H1 (cell line): ENCODE results near the gene CCNI. TPM values are rescaled to one million over a fixed set of nuclear protein-coding genes. Genes with fewer than 3 reads are reported as not detected.

Experiments
- CTCF ChIA-PET: fragments of 300-600 bp; sonication (Branson Sonifier 250); formaldehyde crosslinking; loops from one replicate; lab custom pipeline; 2021; ENCODE audit not compliant: partially characterized antibody; lab: Charles Lee
- POLR2A ChIA-PET: fragments of 300-600 bp; sonication (Branson Sonifier 250); formaldehyde crosslinking; loops from one replicate; lab custom pipeline; 2021; ENCODE audit warnings: inconsistent platforms; ENCODE audit not compliant: partially characterized antibody; lab: Charles Lee
- DNase-seq, 2 experiments: peaks; one replicate each; pipeline versions ENCODE4 v3.0.0 to v3.0.0-alpha.2; 2010 to 2022; ENCODE audit warnings: low spot score in 2 of 2, low read depth in 1 of 2, mixed read lengths in 1 of 2
- FAIRE-seq: peaks from 2 replicates; lab custom pipeline; 2011; peaks lifted over from hg19 to GRCh38; lab: Jason Lieb, UNC
- H2AFZ ChIP-seq: 2 replicates; pipeline ENCODE4 v1.8.1; 2012; ENCODE audit warnings: low read length, inconsistent platforms
- H2AK5ac ChIP-seq: 2 replicates; pipeline ENCODE4 v1.6.1; 2013; ENCODE audit warnings: low read depth, low read length
- H2BK120ac ChIP-seq: replicated peaks from 2 replicates; pipeline ENCODE3; 2013; ENCODE audit warnings: low read depth, low read length, inconsistent platforms
- H2BK12ac ChIP-seq: 2 replicates; pipeline ENCODE4 v1.6.1; 2013; ENCODE audit warnings: low read depth, low read length
- H2BK15ac ChIP-seq: 2 replicates; pipeline ENCODE4 v1.6.1; 2013; ENCODE audit warnings: low read length
- H2BK20ac ChIP-seq: 2 replicates; pipeline ENCODE4 v1.6.1; 2013; ENCODE audit warnings: low read length
- H2BK5ac ChIP-seq: 2 replicates; pipeline ENCODE4 v1.6.1; 2013; ENCODE audit warnings: low read depth, low read length
- H3K14ac ChIP-seq: 2 replicates; pipeline ENCODE4 v1.6.1; 2013; ENCODE audit warnings: inconsistent platforms; ENCODE audit not compliant: insufficient read length
- H3K18ac ChIP-seq: 2 replicates; pipeline ENCODE4 v1.6.1; 2013; ENCODE audit warnings: low read length; ENCODE audit errors: extremely low read depth
- H3K23ac ChIP-seq: 2 replicates; pipeline ENCODE4 v1.6.1; 2013; ENCODE audit warnings: inconsistent platforms; ENCODE audit not compliant: insufficient read length
- H3K23me2 ChIP-seq: 2 replicates; pipeline ENCODE4 v1.6.1; 2013; ENCODE audit warnings: low read depth, low read length
- H3K27ac ChIP-seq: 2 replicates; pipeline ENCODE4 v1.6.1; 2011; ENCODE audit warnings: low read depth, low read length, inconsistent platforms
- H3K27me3 ChIP-seq, 4 experiments: replicated peaks in 1 of 4; 1 replicate in 1 of 4; 2 replicates in 3 of 4; pipeline versions ENCODE4 v1.6.1 to v1.8.1; 2011 to 2013; ENCODE audit warnings: low read length in 3 of 4, mild to moderate bottlenecking in 3 of 4, inconsistent platforms in 2 of 4, mixed read lengths in 2 of 4, moderate library complexity in 1 of 4; ENCODE audit not compliant: control insufficient read depth in 3 of 4, insufficient read depth in 3 of 4; ENCODE audit errors: extremely low read depth in 1 of 4
- H3K36me3 ChIP-seq, 4 experiments: 2 replicates each; pipeline versions ENCODE4 v1.6.1 to v1.8.1; 2011 to 2013; ENCODE audit warnings: mild to moderate bottlenecking in 4 of 4, low read length in 3 of 4, moderate library complexity in 2 of 4, control low read depth in 1 of 4, inconsistent platforms in 1 of 4; ENCODE audit not compliant: insufficient read depth in 4 of 4, control insufficient read depth in 2 of 4
- H3K4ac ChIP-seq: replicated peaks from 2 replicates; pipeline ENCODE3; 2013; ENCODE audit warnings: low read length, low read depth, mixed read lengths, inconsistent platforms; ENCODE audit not compliant: insufficient read length
- H3K4me1 ChIP-seq, 4 experiments: replicated peaks in 1 of 4; 1 replicate in 1 of 4; 2 replicates in 3 of 4; pipeline versions ENCODE4 v1.6.1 to v1.8.1; 2011 to 2013; ENCODE audit warnings: low read length in 3 of 4, inconsistent platforms in 2 of 4, mixed read lengths in 1 of 4; ENCODE audit not compliant: insufficient read depth in 4 of 4, control insufficient read depth in 3 of 4
- H3K4me2 ChIP-seq, 2 experiments: 2 replicates each; pipeline versions ENCODE4 v1.6.1 to v1.8.1; 2011 to 2013; ENCODE audit warnings: low read depth in 2 of 2, low read length in 2 of 2, control low read depth in 1 of 2, inconsistent platforms in 1 of 2, mild to moderate bottlenecking in 1 of 2; ENCODE audit not compliant: insufficient read depth in 1 of 2
- H3K4me3 ChIP-seq, 4 experiments: fragments of 200-600, 300-600 bp in 1 of 4; sonication (generic), shearing (Covaris generic), sonication (Bioruptor Twin) in 1 of 4; 2 replicates each; pipeline versions ENCODE4 v1.5.1 to v1.8.1; 2011 to 2016; ENCODE audit warnings: low read length in 4 of 4, low read depth in 3 of 4, control low read depth in 2 of 4, inconsistent platforms in 2 of 4, mild to moderate bottlenecking in 2 of 4, mixed read lengths in 1 of 4, moderate library complexity in 1 of 4; ENCODE audit not compliant: insufficient read depth in 2 of 4; ENCODE audit errors: extremely low read depth in 1 of 4
- H3K56ac ChIP-seq: replicated peaks from 2 replicates; pipeline ENCODE3; 2013; ENCODE audit warnings: low read depth, mild to moderate bottlenecking, mixed read lengths, low read length, inconsistent platforms; ENCODE audit not compliant: insufficient read length
- H3K79me1 ChIP-seq: 2 replicates; pipeline ENCODE4 v1.6.1; 2013; ENCODE audit warnings: low read depth, low read length, control low read depth
- H3K79me2 ChIP-seq, 2 experiments: 2 replicates each; pipeline versions ENCODE4 v1.6.1 to v1.8.1; 2012 to 2013; ENCODE audit warnings: low read length in 2 of 2, mild to moderate bottlenecking in 2 of 2, inconsistent platforms in 1 of 2; ENCODE audit not compliant: insufficient read depth in 2 of 2, control insufficient read depth in 1 of 2
- H3K9ac ChIP-seq, 4 experiments: replicated peaks in 1 of 4; 1 replicate in 1 of 4; 2 replicates in 3 of 4; pipeline versions ENCODE4 v1.6.1 to v1.8.1; 2011 to 2013; ENCODE audit warnings: low read depth in 3 of 4, low read length in 3 of 4, control low read depth in 2 of 4, mild to moderate bottlenecking in 2 of 4, moderate library complexity in 2 of 4, inconsistent platforms in 1 of 4; ENCODE audit errors: extremely low read depth in 1 of 4
- H3K9me3 ChIP-seq, 2 experiments: 2 replicates each; pipeline versions ENCODE4 v1.6.1 to v1.8.1; 2012 to 2013; ENCODE audit warnings: mild to moderate bottlenecking in 2 of 2, moderate library complexity in 2 of 2, control low read depth in 1 of 2, inconsistent platforms in 1 of 2, low read depth in 1 of 2, low read length in 1 of 2, mixed read lengths in 1 of 2; ENCODE audit not compliant: insufficient read depth in 2 of 2
- H4K20me1 ChIP-seq, 2 experiments: replicated peaks in 1 of 2; 2 replicates each; pipeline versions ENCODE3 to v1.8.1; 2011 to 2013; ENCODE audit warnings: inconsistent platforms in 2 of 2, low read length in 2 of 2, mild to moderate bottlenecking in 1 of 2; ENCODE audit not compliant: insufficient read depth in 2 of 2, control insufficient read depth in 1 of 2
- H4K5ac ChIP-seq: 2 replicates; pipeline ENCODE4 v1.6.1; 2013; ENCODE audit warnings: low read length, low read depth, mixed read lengths, inconsistent platforms; ENCODE audit not compliant: insufficient read length
- H4K8ac ChIP-seq: 2 replicates; pipeline ENCODE4 v1.8.0; 2013; ENCODE audit warnings: mild to moderate bottlenecking, moderate library complexity, low read length, inconsistent platforms; ENCODE audit not compliant: insufficient read depth; ENCODE audit errors: extremely low read depth
- H4K91ac ChIP-seq: replicated peaks from 2 replicates; pipeline ENCODE3; 2013; ENCODE audit warnings: low read length, mixed read lengths, inconsistent platforms; ENCODE audit not compliant: insufficient read length
- CBX8 ChIP-seq: fragments of 300-800, 300-1000 bp; sonication (generic); IDR thresholded peaks from 2 replicates; pipeline ENCODE4 v1.7.1; 2016; ENCODE audit warnings: low read depth, low read length, borderline replicate concordance
- CHD1 ChIP-seq: IDR thresholded peaks from 2 replicates; pipeline ENCODE4 v1.6.1; 2012; ENCODE audit warnings: low read depth, low read length, improper control_type of control experiment
- CHD2 ChIP-seq: IDR thresholded peaks from 2 replicates; pipeline ENCODE4 v1.6.1; 2012; ENCODE audit warnings: low read length, improper control_type of control experiment
- EGR1 ChIP-seq: IDR thresholded peaks from 2 replicates; pipeline ENCODE4 v1.6.1; 2011; ENCODE audit warnings: low read depth, low read length, borderline replicate concordance
- EP300 ChIP-seq, 2 experiments: IDR thresholded peaks; 1 replicate in 1 of 2; 2 replicates in 1 of 2; pipeline ENCODE4 v1.6.1; 2011 to 2012; ENCODE audit warnings: low read depth in 2 of 2, low read length in 2 of 2, mild to moderate bottlenecking in 2 of 2, borderline replicate concordance in 1 of 2, inconsistent platforms in 1 of 2, moderate library complexity in 1 of 2
- HDAC6 ChIP-seq: IDR thresholded peaks from one replicate; pipeline ENCODE4 v1.7.1; 2012; ENCODE audit warnings: low read depth, mild to moderate bottlenecking, inconsistent platforms, low read length, moderate library complexity
- JUN ChIP-seq: IDR thresholded peaks from 2 replicates; pipeline ENCODE4 v1.6.1; 2011; ENCODE audit warnings: low read depth, mild to moderate bottlenecking, improper control_type of control experiment, low read length
- KDM4A ChIP-seq: IDR thresholded peaks from one replicate; pipeline ENCODE4 v1.7.1; 2012; ENCODE audit warnings: low read depth, mild to moderate bottlenecking, moderate library complexity, low read length, inconsistent platforms; ENCODE audit not compliant: severe bottlenecking
- POLR2A ChIP-seq, 2 experiments: IDR thresholded peaks; 1 replicate in 1 of 2; 2 replicates in 1 of 2; pipeline ENCODE4 v1.6.1; 2011; ENCODE audit warnings: low read depth in 2 of 2, low read length in 2 of 2, mild to moderate bottlenecking in 2 of 2; ENCODE audit errors: control extremely low read depth in 1 of 2
- RBBP5 ChIP-seq: IDR thresholded peaks from 2 replicates; pipeline ENCODE4 v1.7.1; 2012; ENCODE audit warnings: low read depth, mild to moderate bottlenecking, inconsistent platforms, low read length, moderate library complexity, borderline replicate concordance
- RFX5 ChIP-seq: IDR thresholded peaks from 2 replicates; pipeline ENCODE4 v1.6.1; 2011; ENCODE audit warnings: low read depth, low read length, improper control_type of control experiment, borderline replicate concordance
- SIRT6 ChIP-seq: IDR thresholded peaks from one replicate; pipeline ENCODE4 v1.7.1; 2012; ENCODE audit warnings: low read length, inconsistent platforms
- TEAD4 ChIP-seq: IDR thresholded peaks from 2 replicates; pipeline ENCODE4 v1.6.1; 2012; ENCODE audit warnings: low read depth, low read length, inconsistent platforms, mixed read lengths
- USF2 ChIP-seq: IDR thresholded peaks from 2 replicates; pipeline ENCODE4 v1.6.1; 2011; ENCODE audit warnings: low read length, improper control_type of control experiment
- WGBS, 2 experiments: shearing (Covaris generic) in 1 of 2; methylation state at CpG; one replicate each; pipeline versions ENCODE4 v1.1.6 to v1.1.7; 2013 to 2015; ENCODE audit warnings: low lambda C conversion rate in 2 of 2, mixed read lengths in 2 of 2, inconsistent platforms in 1 of 2, low coverage in 1 of 2, missing lambda C conversion rate in 1 of 2; ENCODE audit not compliant: insufficient replicate concordance in 2 of 2, insufficient coverage in 1 of 2, insufficient read length in 1 of 2; ENCODE audit errors: extremely low coverage in 1 of 2, missing lambda C conversion rate in 1 of 2; 5-methylcytosine and 5-hydroxymethylcytosine counted together
- polyA plus RNA-seq, 7 experiments: library from polyadenylated mRNA; depleted of rRNA in 3 of 7; stranded (reverse) in 5 of 7; unstranded in 2 of 7; fragments of >200 nt in 5 of 7; fragments of 200-250 nt in 2 of 7; gene quantifications; 1 replicate in 5 of 7; 2 replicates in 1 of 7; 4 replicates in 1 of 7; pipeline versions ENCODE4 v1.2.1 to v1.2.3, GENCODE V29; 2011 to 2013; ENCODE audit warnings: missing spikeins in 2 of 7, mixed read lengths in 2 of 7
- total RNA-seq: library from RNA; stranded (reverse); fragmentation: NEBNext Ultra II Directional; extraction: Animal tissue kit (Norgen Biotek cat#: 25700); gene quantifications from 2 replicates; pipeline ENCODE4 v1.2.1, GENCODE V29; 2021

The CCNI gene
- total and polyA plus RNA-seq, 2 of the 8 experiments (the other 6 are each of a cell fraction or from before 2014, with no cell fraction given): 97.8 to 234 TPM

DNA sequence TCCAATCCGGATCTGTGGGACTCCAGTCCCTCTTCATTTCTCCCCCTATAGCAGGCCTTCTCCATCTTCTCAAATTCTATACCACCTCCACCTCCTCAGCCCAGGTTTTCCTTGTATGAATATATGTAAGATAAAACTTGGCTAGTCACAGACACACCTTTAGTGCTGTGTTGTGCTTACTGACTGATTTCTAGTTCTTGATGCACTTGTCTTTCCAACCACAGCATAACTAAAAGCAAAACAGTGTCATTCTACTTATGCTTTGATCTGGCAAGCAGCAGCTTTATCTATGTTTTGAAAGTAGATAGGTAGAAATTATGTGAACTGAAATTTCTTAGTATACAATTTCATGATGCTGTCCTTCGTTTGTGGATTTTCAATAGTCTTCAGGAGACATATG lies 47.5 kb downstream of the CCNI start:
- Histone ChIP-seq H4K91ac (no peak overlapping the region), H3K4me2 (no peak overlapping the region), H3K9ac (no peak overlapping the region), H3K56ac (no peak overlapping the region), H3K79me1 (no peaks in the 10 kb centered on the region), H3K27me3 (no peaks in the 10 kb centered on the region), H3K4ac (no peak overlapping the region), H3K36me3 (peaks cover 4 to 35% (median 21%) of the 10 kb centered on the region in 4 experiments), H4K5ac (no peak overlapping the region), H3K9me3 (no peaks in the 10 kb centered on the region), H3K18ac (no peak overlapping the region), H3K27ac (no peak overlapping the region), H3K23me2 (no peaks in the 10 kb centered on the region), H2BK20ac (no peak overlapping the region), H2BK12ac (no peak overlapping the region), H2BK15ac (no peak overlapping the region), H3K4me1 (peaks cover 0 to 3% (median 0%) of the 10 kb centered on the region in 4 experiments; a peak in 1 of 7 replicates), H4K8ac (no peak overlapping the region), H3K23ac (no peak overlapping the region), H3K4me3 (no peak overlapping the region), H2BK5ac (no peak overlapping the region), H2AFZ (no peak overlapping the region), H3K79me2 (no peaks in the 10 kb centered on the region), H3K14ac (no peak overlapping the region), H4K20me1 (peaks cover 0 to 3% of the 10 kb centered on the region in 2 experiments), H2AK5ac (no peak overlapping the region), H2BK120ac (no peak overlapping the region)
- no peak for DNase-seq
- no peak for FAIRE-seq
- 91% methylated on average over 2 of the region's 2 CpGs; no CpG with 5 or more reads in 1 of the 2 experiments for WGBS, 2 experiments
- ChIA-PET CTCF (interaction anchor here (0.6 to 7.9 kb wide), 2 partner anchors 16 to 188 kb away, joined by 3 to 75 read pairs; no protein-coding TSS in a partner anchor), POLR2A (interaction anchor here (1.1 kb wide), 1 partner anchor 12 kb away, joined by 3 read pairs; no protein-coding TSS in a partner anchor)
- TF ChIP-seq POLR2A (IDR thresholded peaks at IDR 0.05; ENCODE audit: control extremely low read depth in 1 of 2, low read depth in 2 of 2, low read length in 2 of 2) (no peak), TEAD4 (no peak), CHD2 (no peak), CBX8 (no peak), SIRT6 (no peak), KDM4A (no peak), JUN (no peak), EGR1 (no peak), EP300 (IDR thresholded peaks at IDR 0.05; ENCODE audit: borderline replicate concordance in 1 of 2, low read depth in 2 of 2, low read length in 2 of 2) (no peak), HDAC6 (no peak), USF2 (no peak), RFX5 (no peak), RBBP5 (no peak), CHD1 (no peak)
